WTC11 (cell line): ENCODE data around the gene C1QL1. TPM values are rescaled to one million over a fixed set of nuclear protein-coding genes. Genes with fewer than 3 reads are reported as not detected.

ENCODE experiments used
- ATAC-seq: fragments of 200-7000 bp; cut with Tn5 transposase; 2 replicates; pipeline ENCODE4 v1.10.0; 2021; ENCODE audit warnings: mild to moderate bottlenecking, moderate library complexity
- Bru-seq: library from RNA; stranded (reverse); fragments of 400-500 nt; gene quantifications from one replicate; lab custom pipeline; 2021; lab: Mats Ljungman, UMichigan
- CTCF ChIA-PET: fragments of 300-600 bp; sonication (Branson Sonifier 250); formaldehyde crosslinking; loops from one replicate; lab custom pipeline; 2021; ENCODE audit warnings: antibody characterized with exemption; lab: Charles Lee
- POLR2A ChIA-PET: fragments of 350-600 bp; sonication (Branson Sonifier 250); formaldehyde crosslinking; loops from one replicate; lab custom pipeline; 2021; ENCODE audit warnings: antibody characterized with exemption; lab: Charles Lee
- DNase-seq: peaks from one replicate; pipeline ENCODE4 v3.0.0; 2021; ENCODE audit warnings: low spot score
- H3K27ac Mint-ChIP-seq: 2 replicates; pipeline ENCODE4 v1.8.0; 2021; ENCODE audit warnings: mixed read lengths
- H3K27me3 Mint-ChIP-seq: 2 replicates; pipeline ENCODE4 v1.8.0; 2021; ENCODE audit warnings: low read depth, mild to moderate bottlenecking, moderate library complexity, mixed read lengths
- H3K36me3 Mint-ChIP-seq: 2 replicates; pipeline ENCODE4 v1.8.0; 2021; ENCODE audit warnings: mixed read lengths
- H3K4me1 Mint-ChIP-seq: 2 replicates; pipeline ENCODE4 v1.8.0; 2022; ENCODE audit warnings: mixed read lengths
- H3K4me3 Mint-ChIP-seq: 2 replicates; pipeline ENCODE4 v1.8.0; 2021; ENCODE audit warnings: mild to moderate bottlenecking, moderate library complexity, mixed read lengths
- H3K9me3 Mint-ChIP-seq: 2 replicates; pipeline ENCODE4 v1.8.0; 2021; ENCODE audit warnings: mixed read lengths
- AR ChIP-seq: fragments of 250-450 bp; sonication (Bioruptor Pico); IDR thresholded peaks from 2 replicates; pipeline ENCODE4 v1.9.0; 2021; ENCODE audit warnings: mild to moderate bottlenecking
- ATF3 ChIP-seq: sonication (generic); formaldehyde crosslinking; conservative IDR thresholded peaks from 2 replicates; pipeline ENCODE4 v1.8.1; 2022; ENCODE audit warnings: mild to moderate bottlenecking, missing genetic modification reagents
- CTCF ChIP-seq: fragments of 200-600 bp; IDR thresholded peaks from 2 replicates; pipeline ENCODE4 v1.8.0; 2022; ENCODE audit warnings: antibody characterized with exemption
- E2F1 ChIP-seq: sonication (generic); formaldehyde crosslinking; IDR thresholded peaks from 2 replicates; pipeline ENCODE4 v1.8.0; 2022; ENCODE audit warnings: mild to moderate bottlenecking, missing genetic modification reagents
- ELF4 ChIP-seq: sonication (generic); formaldehyde crosslinking; IDR thresholded peaks from 2 replicates; pipeline ENCODE4 v1.8.1; 2022; ENCODE audit warnings: low read depth, mild to moderate bottlenecking, moderate library complexity, missing genetic modification reagents
- ERG ChIP-seq: fragments of 250-450 bp; sonication (Bioruptor Pico); IDR thresholded peaks from 2 replicates; pipeline ENCODE4 v1.8.0; 2021; ENCODE audit warnings: mild to moderate bottlenecking
- ETV6 ChIP-seq: sonication (generic); formaldehyde crosslinking; IDR thresholded peaks from 2 replicates; pipeline ENCODE4 v1.8.1; 2022; ENCODE audit warnings: mild to moderate bottlenecking, missing genetic modification reagents
- IRF2 ChIP-seq: sonication (generic); formaldehyde crosslinking; IDR thresholded peaks from 2 replicates; pipeline ENCODE4 v1.8.0; 2022; ENCODE audit warnings: low read depth, missing genetic modification reagents, borderline replicate concordance
- JAZF1 ChIP-seq: fragments of 250-450 bp; sonication (Bioruptor Pico); IDR thresholded peaks from 2 replicates; pipeline ENCODE4 v1.9.0; 2021; ENCODE audit warnings: moderate library complexity, mild to moderate bottlenecking, inconsistent platforms
- MAX ChIP-seq: sonication (generic); formaldehyde crosslinking; IDR thresholded peaks from 2 replicates; pipeline ENCODE4 v1.8.0; 2022; ENCODE audit warnings: mild to moderate bottlenecking, missing genetic modification reagents
- MYBL2 ChIP-seq: sonication (generic); formaldehyde crosslinking; IDR thresholded peaks from 2 replicates; pipeline ENCODE4 v1.8.1; 2023; ENCODE audit warnings: mild to moderate bottlenecking, moderate library complexity, missing genetic modification reagents
- NFATC4 ChIP-seq: fragments of 250-450 bp; sonication (Bioruptor Pico); IDR thresholded peaks from 2 replicates; pipeline ENCODE4 v1.9.0; 2021; ENCODE audit warnings: mild to moderate bottlenecking
- NR1H2 ChIP-seq: sonication (generic); formaldehyde crosslinking; IDR thresholded peaks from 2 replicates; pipeline ENCODE4 v1.9.0; 2021; ENCODE audit warnings: mild to moderate bottlenecking, moderate library complexity, missing genetic modification reagents
- OVOL2 ChIP-seq: fragments of 250-450 bp; sonication (Bioruptor Pico); IDR thresholded peaks from 2 replicates; pipeline ENCODE4 v1.9.0; 2021; ENCODE audit warnings: mild to moderate bottlenecking, borderline replicate concordance
- SMAD3 ChIP-seq: sonication (generic); formaldehyde crosslinking; IDR thresholded peaks from 2 replicates; pipeline ENCODE4 v1.8.0; 2022; ENCODE audit warnings: missing genetic modification reagents, mild to moderate bottlenecking, borderline replicate concordance
- TCF7 ChIP-seq: sonication (generic); formaldehyde crosslinking; IDR thresholded peaks from 2 replicates; pipeline ENCODE4 v1.8.0; 2022; ENCODE audit warnings: mild to moderate bottlenecking, low read depth, missing genetic modification reagents, moderate library complexity
- TP53 ChIP-seq: sonication (generic); formaldehyde crosslinking; IDR thresholded peaks from 2 replicates; pipeline ENCODE4 v1.8.1; 2023; ENCODE audit warnings: mild to moderate bottlenecking, missing genetic modification reagents
- ZNF121 ChIP-seq: sonication (generic); formaldehyde crosslinking; IDR thresholded peaks from 2 replicates; pipeline ENCODE4 v1.8.0; 2023; ENCODE audit warnings: missing genetic modification reagents
- ZNF138 ChIP-seq: sonication (generic); formaldehyde crosslinking; conservative IDR thresholded peaks from 2 replicates; pipeline ENCODE4 v1.8.1; 2022; ENCODE audit warnings: mild to moderate bottlenecking, moderate library complexity, missing genetic modification reagents
- ZNF219 ChIP-seq: sonication (generic); formaldehyde crosslinking; IDR thresholded peaks from 2 replicates; pipeline ENCODE4 v1.8.0; 2023; ENCODE audit warnings: missing genetic modification reagents, mild to moderate bottlenecking, borderline replicate concordance
- ZNF263 ChIP-seq: sonication (generic); formaldehyde crosslinking; IDR thresholded peaks from 2 replicates; pipeline ENCODE4 v1.8.1; 2022; ENCODE audit warnings: low read depth, mild to moderate bottlenecking, moderate library complexity, missing genetic modification reagents
- ZNF416 ChIP-seq: fragments of 250-450 bp; sonication (Bioruptor Pico); IDR thresholded peaks from 2 replicates; pipeline ENCODE4 v1.9.0; 2021; ENCODE audit warnings: mild to moderate bottlenecking, inconsistent platforms
- ZNF423 ChIP-seq: fragments of 250-450 bp; sonication (Bioruptor Pico); IDR thresholded peaks from 2 replicates; pipeline ENCODE4 v2.1.2; 2022; ENCODE audit warnings: mild to moderate bottlenecking, moderate library complexity
- long read RNA-seq, 3 experiments: library from RNA in 1 of 3; library from capped mRNA in 1 of 3; library from polyadenylated mRNA in 1 of 3; unstranded in 2 of 3; stranded (forward) in 1 of 3; transcript quantifications; one replicate each; pipeline ENCODE4 v2.0.0, GENCODE V29; 2021
- total RNA-seq: library from RNA; stranded (reverse); gene quantifications from 3 replicates; pipeline ENCODE4 v1.2.3, GENCODE V29; 2021
- TF ChIP-seq, protein P1 (sequence below): sonication (generic); formaldehyde crosslinking; IDR thresholded peaks from 2 replicates; pipeline ENCODE4 v1.8.1; 2023; ENCODE audit warnings: mild to moderate bottlenecking, missing genetic modification reagents, moderate library complexity
- TF ChIP-seq, protein P2 (sequence below): sonication (generic); formaldehyde crosslinking; IDR thresholded peaks from 2 replicates; pipeline ENCODE4 v1.8.1; 2023; ENCODE audit warnings: mild to moderate bottlenecking, missing genetic modification reagents

C1QL1 gene
- total RNA-seq (13.4 to 16.8 TPM (median 15.6 TPM) in 3 replicates), Bru-seq, nascent RNA (percentile 41 among the genes with signal in this experiment)
- long read RNA-seq, experiment 1, transcript C1QL1-201 (2 exons, 1,295 nt): major isoform, 69 of 72 reads
- long read RNA-seq, experiment 1, partial matches to known transcripts: 1 of 72 reads
- long read RNA-seq, experiment 1, other reads (novel, unspliced or antisense): 2 of 72 reads
- long read RNA-seq, experiment 2, transcript C1QL1-201 (2 exons, 1,295 nt): major isoform, 54 of 61 reads
- long read RNA-seq, experiment 2, partial matches to known transcripts: 6 of 61 reads
- long read RNA-seq, experiment 2, other reads (novel, unspliced or antisense): 1 of 61 reads
- long read RNA-seq, experiment 3: 0 reads

DNA sequence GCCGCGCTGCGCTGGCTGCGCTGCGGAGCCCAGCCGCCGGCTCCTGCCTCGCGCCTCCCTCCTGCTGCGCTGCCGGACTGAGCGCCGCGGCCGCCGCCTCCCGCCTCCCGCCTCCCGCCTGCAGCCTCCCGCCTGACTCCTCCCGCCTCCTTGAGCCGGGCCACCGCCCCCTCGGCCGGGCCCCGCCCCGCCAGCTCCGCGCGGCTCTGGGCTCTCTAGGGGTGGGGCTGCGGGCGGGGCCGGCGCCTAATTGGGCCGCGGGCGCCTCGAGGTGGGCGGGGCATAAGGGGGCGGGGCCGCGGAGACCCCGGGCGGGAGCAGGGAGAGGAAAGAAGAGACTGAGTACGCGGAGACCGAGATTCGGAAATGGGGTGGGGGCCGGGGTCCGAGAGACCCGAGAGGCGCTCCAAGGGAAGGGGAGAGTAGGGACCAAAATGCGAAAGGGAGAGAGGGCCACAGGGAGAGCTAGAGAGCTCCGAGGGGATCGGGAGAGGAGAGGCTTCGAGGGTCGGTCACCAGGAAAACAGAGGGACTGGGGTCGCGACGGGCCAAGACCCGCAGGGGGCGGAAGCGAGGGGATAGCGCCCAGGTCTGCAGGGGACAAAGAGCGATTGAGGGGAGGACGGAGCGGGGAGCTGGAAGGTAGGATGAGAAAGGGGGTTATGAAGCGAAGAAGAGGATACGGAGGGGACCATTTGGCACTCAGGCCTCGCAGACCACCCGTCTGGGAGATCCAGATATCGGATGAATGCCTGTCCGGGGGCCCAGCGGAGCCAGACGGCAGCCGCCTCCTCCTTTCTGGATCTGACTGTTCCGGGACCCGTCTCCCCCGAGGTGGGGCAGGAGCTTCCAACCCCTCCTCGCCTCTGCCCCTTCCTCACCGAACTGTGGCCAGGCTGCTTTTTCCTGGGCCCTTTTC, at the start of gene C1QL1:
C1QL1 (minus strand) TSS at position 79 of the 919 bp plus-strand sequence. CDS start 255 bp downstream, outside the sequence.
- H3K36me3 Mint-ChIP-seq: no peaks in the 10 kb centered on the region
- H3K4me3 Mint-ChIP-seq: peak within 1 kb of the TSS; percentile 92
- H3K9me3 Mint-ChIP-seq: no peaks in the 10 kb centered on the region
- peaks cover 36% of the 10 kb centered on the region for H3K4me1 Mint-ChIP-seq
- ChIA-PET CTCF (interaction anchor here (0.5 to 5.5 kb wide), 39 partner anchors 9 to 702 kb away, joined by 3 to 117 read pairs (median 4); partner anchors contain the start of genes ACBD4, DCAKD, EFTUD2 and KIF18B), POLR2A (interaction anchor here (1.3 to 2.0 kb wide), 2 partner anchors 9 to 19 kb away, joined by 3 to 8 read pairs; no protein-coding TSS in a partner anchor)
- peak within 1 kb of the TSS; percentile 87 for H3K27ac Mint-ChIP-seq
- peak; percentile 97 for DNase-seq
- H3K27me3 Mint-ChIP-seq: peaks cover 69% of the 10 kb centered on the region
- ATAC-seq: peak; percentile 78
- TF ChIP-seq, protein P1, sequence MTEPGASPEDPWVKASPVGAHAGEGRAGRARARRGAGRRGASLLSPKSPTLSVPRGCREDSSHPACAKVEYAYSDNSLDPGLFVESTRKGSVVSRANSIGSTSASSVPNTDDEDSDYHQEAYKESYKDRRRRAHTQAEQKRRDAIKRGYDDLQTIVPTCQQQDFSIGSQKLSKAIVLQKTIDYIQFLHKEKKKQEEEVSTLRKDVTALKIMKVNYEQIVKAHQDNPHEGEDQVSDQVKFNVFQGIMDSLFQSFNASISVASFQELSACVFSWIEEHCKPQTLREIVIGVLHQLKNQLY: no peak
- TF ChIP-seq ZNF138 (CRISPR knock-in tag) (no peak), ZNF423 (CRISPR knock-in tag) (0 out of 2 replicates have a peak, but pooled peaks have one; percentile 4), NR1H2 (CRISPR knock-in tag) (no peak), ZNF219 (CRISPR knock-in tag) (no peak), ERG (CRISPR knock-in tag) (no peak), ELF4 (no peak), TP53 (CRISPR knock-in tag) (no peak), ETV6 (CRISPR knock-in tag) (no peak), TCF7 (CRISPR knock-in tag) (no peak), CTCF (no peak), MAX (CRISPR knock-in tag) (no peak), OVOL2 (CRISPR knock-in tag) (no peak), AR (CRISPR knock-in tag) (no peak), E2F1 (CRISPR knock-in tag) (no peak), ZNF263 (CRISPR knock-in tag) (peak; percentile 18; the same call in 1 of the 2 replicates), SMAD3 (CRISPR knock-in tag) (peak; percentile 68; the same call in 1 of the 2 replicates), IRF2 (CRISPR knock-in tag) (no peak), JAZF1 (CRISPR knock-in tag) (no peak), ZNF416 (CRISPR knock-in tag) (no peak), ZNF121 (CRISPR knock-in tag) (no peak), NFATC4 (CRISPR knock-in tag) (no peak), MYBL2 (CRISPR knock-in tag) (0 out of 2 replicates have a peak, but pooled peaks have one; percentile 27), ATF3 (CRISPR knock-in tag) (no peak)
- TF ChIP-seq, protein P2, sequence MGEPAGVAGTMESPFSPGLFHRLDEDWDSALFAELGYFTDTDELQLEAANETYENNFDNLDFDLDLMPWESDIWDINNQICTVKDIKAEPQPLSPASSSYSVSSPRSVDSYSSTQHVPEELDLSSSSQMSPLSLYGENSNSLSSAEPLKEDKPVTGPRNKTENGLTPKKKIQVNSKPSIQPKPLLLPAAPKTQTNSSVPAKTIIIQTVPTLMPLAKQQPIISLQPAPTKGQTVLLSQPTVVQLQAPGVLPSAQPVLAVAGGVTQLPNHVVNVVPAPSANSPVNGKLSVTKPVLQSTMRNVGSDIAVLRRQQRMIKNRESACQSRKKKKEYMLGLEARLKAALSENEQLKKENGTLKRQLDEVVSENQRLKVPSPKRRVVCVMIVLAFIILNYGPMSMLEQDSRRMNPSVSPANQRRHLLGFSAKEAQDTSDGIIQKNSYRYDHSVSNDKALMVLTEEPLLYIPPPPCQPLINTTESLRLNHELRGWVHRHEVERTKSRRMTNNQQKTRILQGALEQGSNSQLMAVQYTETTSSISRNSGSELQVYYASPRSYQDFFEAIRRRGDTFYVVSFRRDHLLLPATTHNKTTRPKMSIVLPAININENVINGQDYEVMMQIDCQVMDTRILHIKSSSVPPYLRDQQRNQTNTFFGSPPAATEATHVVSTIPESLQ (CRISPR knock-in tag): no peak
